ENCODE measurements around the gene JMJD7. TPM values are rescaled to one million over a fixed set of nuclear protein-coding genes. Genes with fewer than 3 reads are reported as not detected.

Gene JMJD7
- total RNA-seq, 6 experiments from 2014 or later = 6.0 to 8.6 (median 7.3) TPM

DNA sequence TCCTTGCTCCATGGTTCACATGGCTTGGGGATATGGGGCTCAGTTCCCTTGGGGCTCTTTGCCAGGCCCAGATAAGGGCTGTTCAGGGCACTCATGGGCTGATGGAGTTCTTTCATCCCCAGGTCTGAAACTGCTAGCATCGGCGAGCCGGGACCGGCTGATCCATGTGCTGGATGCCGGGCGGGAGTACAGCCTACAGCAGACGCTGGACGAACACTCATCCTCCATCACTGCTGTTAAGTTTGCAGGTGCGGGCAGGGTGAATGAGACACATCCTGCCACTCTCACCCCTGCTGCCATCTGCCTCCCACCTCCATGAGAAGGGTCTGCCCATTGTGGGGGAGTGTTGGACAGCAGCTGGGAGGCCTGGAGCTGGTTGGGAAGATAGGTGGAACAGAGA is 11.1 kb upstream of the JMJD7 start:
- no CpG with 5 or more reads among the region's 9 CpGs for WGBS (ENCODE audit: insufficient coverage, low coverage, low lambda C conversion rate, missing lambda C conversion rate)
- Histone ChIP-seq H3K4me3 (no peak overlapping the region), H3K36me3 (peaks cover 0 to 24% (median 7%) of the 10 kb centered on the region in 4 donors), H3K27ac (no peak overlapping the region), H3K27me3 (no peaks in the 10 kb centered on the region), H3K9me3 (no peaks in the 10 kb centered on the region), H3K4me1 (no peaks in the 10 kb centered on the region)
- no peak for TF ChIP-seq POLR2A (IDR thresholded peaks at IDR 0.05)
- TF ChIP-seq CTCF (IDR thresholded peaks at IDR 0.05) = no peak
- intact Hi-C loops (cut with DNase I) = no loop called here
- DNase-seq (peak in 1 of 3 donors; percentile 35), ATAC-seq (no peak)

DNA sequence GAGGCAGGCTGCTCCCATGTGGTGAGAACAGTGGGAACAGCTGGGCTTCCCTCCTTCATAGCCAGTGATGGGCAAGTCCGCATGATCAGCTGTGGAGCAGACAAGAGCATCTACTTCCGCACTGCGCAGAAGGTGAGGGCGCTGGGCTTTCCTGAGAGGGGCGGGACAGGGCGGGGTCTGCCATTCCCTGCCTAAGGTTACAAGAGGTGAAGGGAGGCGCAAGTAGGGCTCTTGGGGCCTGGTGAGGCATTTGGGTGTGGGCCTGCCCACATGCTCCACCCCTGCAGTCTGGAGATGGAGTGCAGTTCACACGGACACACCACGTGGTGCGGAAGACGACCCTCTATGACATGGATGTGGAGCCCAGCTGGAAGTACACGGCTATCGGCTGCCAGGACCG is 10.6 kb upstream of the JMJD7 start:
- H3K4me1 ChIP-seq = no peaks in the 10 kb centered on the region
- H3K27ac ChIP-seq = no peak overlapping the region
- H3K36me3 ChIP-seq = peaks cover 0 to 24% (median 7%) of the 10 kb centered on the region in 4 donors
- no peaks in the 10 kb centered on the region for H3K27me3 ChIP-seq
- 100% methylated on average over 2 of the region's 14 CpGs for WGBS (ENCODE audit: insufficient coverage, low coverage, low lambda C conversion rate, missing lambda C conversion rate)
- DNase-seq (peak in 1 of 3 donors; percentile 38), ATAC-seq (no peak)
- no peaks in the 10 kb centered on the region for H3K9me3 ChIP-seq
- H3K4me3 ChIP-seq = no peak overlapping the region
- TF ChIP-seq POLR2A (IDR thresholded peaks at IDR 0.05) (no peak), CTCF (IDR thresholded peaks at IDR 0.05) (no peak)
- intact Hi-C loops (cut with DNase I) = no loop called here

DNA sequence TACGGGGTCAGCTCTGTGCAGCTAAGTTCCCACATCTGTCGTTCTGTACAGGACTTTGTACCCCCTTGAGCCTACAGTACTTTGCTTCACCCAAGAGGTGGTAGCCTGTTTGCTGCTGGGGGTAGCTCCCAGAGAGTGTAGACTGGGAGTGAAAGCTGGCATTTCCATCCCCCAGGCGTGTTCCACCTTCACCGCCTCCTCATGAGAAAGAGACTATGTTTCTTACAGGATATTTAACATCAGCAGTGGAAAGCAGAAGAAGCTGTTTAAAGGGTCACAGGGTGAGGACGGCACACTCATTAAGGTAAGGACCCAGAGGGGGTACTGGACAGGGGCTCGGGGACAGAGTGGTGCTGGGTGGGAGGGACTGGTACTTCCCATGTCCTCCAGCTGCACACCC is 10.1 kb upstream of the JMJD7 start:
- TF ChIP-seq POLR2A (IDR thresholded peaks at IDR 0.05) (no peak), CTCF (IDR thresholded peaks at IDR 0.05) (no peak)
- no peak overlapping the region for H3K4me3 ChIP-seq
- H3K27me3 ChIP-seq = no peaks in the 10 kb centered on the region
- no peak overlapping the region for H3K27ac ChIP-seq
- DNase-seq = no peak
- WGBS (ENCODE audit: insufficient coverage, low coverage, low lambda C conversion rate, missing lambda C conversion rate) = 72% methylated on average over 4 of the region's 6 CpGs
- H3K36me3 ChIP-seq = peaks cover 0 to 24% (median 7%) of the 10 kb centered on the region in 4 donors
- ATAC-seq = no peak
- intact Hi-C loops (cut with DNase I) = no loop called here
- no peaks in the 10 kb centered on the region for H3K4me1 ChIP-seq
- H3K9me3 ChIP-seq = no peaks in the 10 kb centered on the region

GRCh38 chr15:41819455-41820050 is 8.3 kb upstream of the JMJD7 start:
- WGBS (ENCODE audit: insufficient coverage, low coverage, low lambda C conversion rate, missing lambda C conversion rate) = 100% methylated on average over 1 of the region's 9 CpGs
- no peak for TF ChIP-seq POLR2A (IDR thresholded peaks at IDR 0.05)
- TF ChIP-seq CTCF (IDR thresholded peaks at IDR 0.05) = no peak
- intact Hi-C loops (cut with DNase I) = loop anchor here in 1 of 2 donors (10.0 kb wide), 1 partner anchor 85 kb away; no protein-coding TSS in a partner anchor

More at GRCh38 chr15:41819455-41820050, 8.3 kb upstream of the JMJD7 start:
- no peak overlapping the region for H3K27ac ChIP-seq
- no peaks in the 10 kb centered on the region for H3K4me1 ChIP-seq
- H3K4me3 ChIP-seq = no peak overlapping the region
- no peaks in the 10 kb centered on the region for H3K9me3 ChIP-seq
- ATAC-seq = no peak
- H3K27me3 ChIP-seq = no peaks in the 10 kb centered on the region
- peaks cover 2 to 19% (median 7%) of the 10 kb centered on the region in 4 donors for H3K36me3 ChIP-seq
- DNase-seq = no peak
